ENCODE measurements around the gene NTNG1.

NTNG1 gene

GRCh38 chr1:107526524-107527198 lies 385.8 kb downstream of the NTNG1 start:
- H3K4me1 Mint-ChIP-seq = no peaks in the 10 kb centered on the region
- H3K27ac Mint-ChIP-seq = no peak overlapping the region
- DNase-seq (no peak), ATAC-seq (no peak)
- H3K4me3 Mint-ChIP-seq = no peak overlapping the region
- H3K9me3 Mint-ChIP-seq = no peaks in the 10 kb centered on the region
- no peaks in the 10 kb centered on the region for H3K36me3 Mint-ChIP-seq (ENCODE audit: low read depth)
- peaks cover 12% of the 10 kb centered on the region for H3K27me3 Mint-ChIP-seq

GRCh38 chr1:107529511-107530149 lies 388.8 kb downstream of the NTNG1 start:
- Mint-ChIP-seq H3K4me1 (no peaks in the 10 kb centered on the region), H3K4me3 (no peak overlapping the region), H3K36me3 (ENCODE audit: low read depth) (no peaks in the 10 kb centered on the region), H3K27ac (no peak overlapping the region), H3K9me3 (no peaks in the 10 kb centered on the region), H3K27me3 (peaks cover 7% of the 10 kb centered on the region)
- DNase-seq = no peak
- ATAC-seq = peak; percentile 68

- peaks cover 7% of the 10 kb centered on the region for H3K27me3 Mint-ChIP-seq
- ATAC-seq (no peak), DNase-seq (no peak)
- H3K4me3 Mint-ChIP-seq = no peak overlapping the region
- no peaks in the 10 kb centered on the region for H3K36me3 Mint-ChIP-seq (ENCODE audit: low read depth)
- H3K4me1 Mint-ChIP-seq = no peaks in the 10 kb centered on the region
- H3K9me3 Mint-ChIP-seq = no peaks in the 10 kb centered on the region
- no peak overlapping the region for H3K27ac Mint-ChIP-seq
These were observed 389.7 kb downstream of the NTNG1 start for GRCh38 chr1:107530543-107530942.

GRCh38 chr1:107531065-107531908 lies 390.4 kb downstream of the NTNG1 start:
- Mint-ChIP-seq H3K4me1 (no peaks in the 10 kb centered on the region), H3K4me3 (no peak overlapping the region), H3K9me3 (no peaks in the 10 kb centered on the region), H3K36me3 (ENCODE audit: low read depth) (no peaks in the 10 kb centered on the region), H3K27ac (no peak overlapping the region), H3K27me3 (peaks cover 7% of the 10 kb centered on the region)
- no peak for ATAC-seq
- DNase-seq = no peak

GRCh38 chr1:107532318-107532717 lies 391.5 kb downstream of the NTNG1 start:
- Mint-ChIP-seq H3K4me3 (no peak overlapping the region), H3K27ac (no peak overlapping the region), H3K9me3 (no peaks in the 10 kb centered on the region), H3K36me3 (ENCODE audit: low read depth) (no peaks in the 10 kb centered on the region), H3K27me3 (peaks cover 7% of the 10 kb centered on the region), H3K4me1 (no peaks in the 10 kb centered on the region)
- ATAC-seq = peak; percentile 21
- DNase-seq = no peak

Measured in activated naive CD8-positive, alpha-beta T cell treated with anti-CD3 and anti-CD28 coated beads, Interleukin-2, amount 50 U/mL, for 24 hours (primary cell).